Fibroblast of lung (primary cell): ENCODE measurements around the gene ATP2B3.

Source experiments
- CTCF ChIP-seq, 2 donors: IDR thresholded peaks in 1 of 2; conservative IDR thresholded peaks in 1 of 2; 1 replicate in 1 of 2; 2 replicates in 1 of 2; pipeline ENCODE4 v1.5.1; 2011 to 2012; ENCODE audit warnings: low read length in 2 of 2, control low read depth in 1 of 2, inconsistent platforms in 1 of 2, low read depth in 1 of 2, mild to moderate bottlenecking in 1 of 2
- EZH2 ChIP-seq: IDR thresholded peaks from 2 replicates; pipeline ENCODE4 v1.5.1; 2012; ENCODE audit warnings: low read length, control low read depth, mild to moderate bottlenecking; ENCODE audit errors: missing control alignments

GRCh38 chrX:153588021-153588781 is 70.8 kb downstream of the ATP2B3 start:
- TF ChIP-seq EZH2 = no peak
- no peak for TF ChIP-seq CTCF (conservative IDR thresholded peaks at IDR 0.05 in 1 of 2, IDR thresholded peaks at IDR 0.05 in 1 of 2; ENCODE audit: low read depth in 1 of 2, low read length in 2 of 2)
